Heart left ventricle (tissue), 13 donors: Measurements from ENCODE around the gene S1PR2.

Experiments used
- CTCF ChIP-seq, 12 donors: fragments of 200-600 bp; sonication (generic) in 4 of 12; IDR thresholded peaks; one replicate each; pipeline versions ENCODE4 v1.5.0 to v1.8.0; 2018 to 2022; ENCODE audit warnings: antibody characterized with exemption in 12 of 12, mild to moderate bottlenecking in 5 of 12
- POLR2A ChIP-seq, 2 donors: fragments of 450-650 bp; IDR thresholded peaks; one replicate each; pipeline ENCODE4 v1.6.1; 2017; ENCODE audit warnings: antibody characterized with exemption in 2 of 2, mild to moderate bottlenecking in 2 of 2, moderate library complexity in 2 of 2
- donor health status: ischemic (EF 13 %, LVEDD 7.1; RV severe dilation, severe dysfunction).
- donor health status: DM: no; HTN: yes; CAD: no.
- donor health status: DM: no; HTN: no; CAD: no.
- donor health status: ischemic (EF 25% LVEDD 6.9; RV normal size, moderate dysfunction).
- donor health status: ischemic (EF 25% LVEDD 5.7; RV mildly dilated, moderate dysfunction).
- donor health status: ischemic (EF 35%, LVEDD 5.7; RV mildly dilated, moderate dysfunction).
- donor health status: nonischemic (EF 11% LVEDD 7.7; RV severe dilation, severe dysfunction).
- donor health status: DM: yes; HTN: yes; CAD: no.
- donor health status: PGD.
- donor health status: ischemic (EF 29% LVEDD 5.4; RV normal size, mild dysfunction).
- donor health status: nonischemic (EF 23%, LVEDD 6.1; RV moderate dilation, normal function).

GRCh38 chr19:10183926-10184325, 47.2 kb downstream of the S1PR2 start:
- TF ChIP-seq CTCF (IDR thresholded peaks at IDR 0.05) (no peak), POLR2A (IDR thresholded peaks at IDR 0.05) (no peak)
